ENCODE results near the gene SNTG2. TPM values are rescaled to one million over a fixed set of nuclear protein-coding genes. Genes with fewer than 3 reads are reported as not detected.

The SNTG2 gene
- total RNA-seq, 1 experiment from 2014 or later, result not detected

GRCh38 chr2:1268034-1268433, 317.4 kb downstream of the SNTG2 start:
- DNase-seq (ENCODE audit: low read depth), result no peak

- DNase-seq (ENCODE audit: low read depth), result no peak
These were observed 319.2 kb downstream of the SNTG2 start for GRCh38 chr2:1269812-1270211.

- DNase-seq (ENCODE audit: low read depth), result no peak
These were observed 322.2 kb downstream of the SNTG2 start for GRCh38 chr2:1272835-1273234.

- no peak for DNase-seq (ENCODE audit: low read depth)
These were observed 327.0 kb downstream of the SNTG2 start for GRCh38 chr2:1277634-1278033.

GRCh38 chr2:1278125-1278524, 327.5 kb downstream of the SNTG2 start:
- DNase-seq (ENCODE audit: low read depth), result no peak

GRCh38 chr2:1278861-1279260, 328.2 kb downstream of the SNTG2 start:
- DNase-seq (ENCODE audit: low read depth), result no peak

GRCh38 chr2:1282552-1282951, 331.9 kb downstream of the SNTG2 start:
- no peak for DNase-seq (ENCODE audit: low read depth)

GRCh38 chr2:1283020-1283801, 332.6 kb downstream of the SNTG2 start:
- DNase-seq (ENCODE audit: low read depth), result no peak

GRCh38 chr2:1283871-1284270, 333.2 kb downstream of the SNTG2 start:
- no peak for DNase-seq (ENCODE audit: low read depth)

GRCh38 chr2:1286929-1287328, 336.3 kb downstream of the SNTG2 start:
- peak; percentile 46 for DNase-seq (ENCODE audit: low read depth)

- DNase-seq (ENCODE audit: low read depth), result no peak
These were observed 336.8 kb downstream of the SNTG2 start for GRCh38 chr2:1287427-1287826.

- no peak for DNase-seq (ENCODE audit: low read depth)
These were observed 344.3 kb downstream of the SNTG2 start for GRCh38 chr2:1294900-1295299.

GRCh38 chr2:1295740-1296139, 345.1 kb downstream of the SNTG2 start:
- DNase-seq (ENCODE audit: low read depth), result no peak

- DNase-seq (ENCODE audit: low read depth), result no peak
These were observed 346.9 kb downstream of the SNTG2 start for GRCh38 chr2:1297372-1298159.

GRCh38 chr2:1299043-1299442, 348.4 kb downstream of the SNTG2 start:
- DNase-seq (ENCODE audit: low read depth), result no peak

GRCh38 chr2:1300284-1300683, 349.6 kb downstream of the SNTG2 start:
- DNase-seq (ENCODE audit: low read depth), result no peak

GRCh38 chr2:1301056-1301455, 350.4 kb downstream of the SNTG2 start:
- DNase-seq (ENCODE audit: low read depth), result no peak

- DNase-seq (ENCODE audit: low read depth), result no peak
These were observed 354.8 kb downstream of the SNTG2 start for GRCh38 chr2:1305342-1306013.

- DNase-seq (ENCODE audit: low read depth), result no peak
These were observed 355.5 kb downstream of the SNTG2 start for GRCh38 chr2:1306014-1306686.

- DNase-seq (ENCODE audit: low read depth), result no peak
These were observed 356.3 kb downstream of the SNTG2 start for GRCh38 chr2:1306687-1307516.

GRCh38 chr2:1307670-1308069, 357.0 kb downstream of the SNTG2 start:
- DNase-seq (ENCODE audit: low read depth), result no peak

All from HT1080 (cell line).